Anterior cingulate cortex (tissue), 58 donors: ENCODE data around the gene POU2AF2.
"Not testable (repeated sequence)": the region's sequence is repeated elsewhere in the genome, so short reads cannot be mapped to it uniquely, and the experiment has no call there.

Experiments
- DNase-seq, 58 donors: peaks; one replicate each; lab custom pipeline; 2025; lab: John Stamatoyannopoulos, UW

Gene POU2AF2

GRCh38 chr11:111301004-111301841 is 55.7 kb downstream of the POU2AF2 start:
- DNase-seq = no peak

GRCh38 chr11:111301842-111302118 is 56.3 kb downstream of the POU2AF2 start:
- DNase-seq = no peak

- DNase-seq = no peak
These were observed 56.8 kb downstream of the POU2AF2 start for GRCh38 chr11:111302298-111302697.

GRCh38 chr11:111303461-111303860 is 57.9 kb downstream of the POU2AF2 start:
- no peak for DNase-seq

GRCh38 chr11:111305162-111305802 is 59.8 kb downstream of the POU2AF2 start:
- no peak for DNase-seq

GRCh38 chr11:111305876-111306275 is 60.4 kb downstream of the POU2AF2 start:
- DNase-seq = no peak

GRCh38 chr11:111306321-111306720 is 60.8 kb downstream of the POU2AF2 start:
- DNase-seq = no peak

GRCh38 chr11:111307472-111308108 is 62.1 kb downstream of the POU2AF2 start:
- DNase-seq = no peak

- no peak for DNase-seq
These were observed 62.6 kb downstream of the POU2AF2 start for GRCh38 chr11:111308140-111308539.

- DNase-seq = no peak
These were observed 63.8 kb downstream of the POU2AF2 start for GRCh38 chr11:111309215-111309915.

GRCh38 chr11:111310088-111310487 is 64.6 kb downstream of the POU2AF2 start:
- no peak for DNase-seq

GRCh38 chr11:111310723-111311122 is 65.2 kb downstream of the POU2AF2 start:
- no peak for DNase-seq

- no peak for DNase-seq
These were observed 66.6 kb downstream of the POU2AF2 start for GRCh38 chr11:111312076-111312475.

GRCh38 chr11:111319296-111319695 is 73.8 kb downstream of the POU2AF2 start:
- no peak for DNase-seq

- not testable (repeated sequence) for DNase-seq
These were observed 74.7 kb downstream of the POU2AF2 start for GRCh38 chr11:111320199-111320598.

- DNase-seq = peak in 2 of 58 donors; percentile 2 to 7
These were observed 75.4 kb downstream of the POU2AF2 start for GRCh38 chr11:111320728-111321568.

GRCh38 chr11:111322534-111322933 is 77.0 kb downstream of the POU2AF2 start:
- no peak for DNase-seq

GRCh38 chr11:111324277-111324720 is 78.8 kb downstream of the POU2AF2 start:
- peak in 11 of 58 donors; percentile 8 to 33 (median 17) for DNase-seq

- DNase-seq = no peak
These were observed 79.7 kb downstream of the POU2AF2 start for GRCh38 chr11:111325259-111325658.

GRCh38 chr11:111326824-111327223 is 81.3 kb downstream of the POU2AF2 start:
- DNase-seq = no peak
